Activated CD4-positive, alpha-beta T cell treated with anti-CD3 and anti-CD28 coated beads, Interleukin-2, amount 10 ng/mL, durations not matched to agents 7 days and 5 days (primary cell): ENCODE results near the gene PHLDB2. TPM values are rescaled to one million over a fixed set of nuclear protein-coding genes. Genes with fewer than 3 reads are reported as not detected.

ENCODE experiments used
- CTCF ChIA-PET: fragments of 350-600 bp; sonication (Branson Sonifier 250); formaldehyde crosslinking; loops from one replicate; lab custom pipeline; 2021; ENCODE audit warnings: antibody characterized with exemption; lab: Charles Lee
- POLR2A ChIA-PET: fragments of 350-600 bp; sonication (Branson Sonifier 250); formaldehyde crosslinking; loops from one replicate; lab custom pipeline; 2021; ENCODE audit warnings: antibody characterized with exemption; lab: Charles Lee
- DNase-seq: peaks from one replicate; pipeline ENCODE4 v3.0.0-alpha.2; 2020
- H3K27ac Mint-ChIP-seq: one replicate; pipeline ENCODE4 v1.8.0; 2021; ENCODE audit warnings: mild to moderate bottlenecking, moderate library complexity, mixed read lengths
- H3K27me3 Mint-ChIP-seq: one replicate; pipeline ENCODE4 v1.8.0; 2021; ENCODE audit warnings: mixed read lengths
- H3K36me3 Mint-ChIP-seq: one replicate; pipeline ENCODE4 v1.8.0; 2021; ENCODE audit warnings: low read depth, mixed read lengths
- H3K4me1 Mint-ChIP-seq: one replicate; pipeline ENCODE4 v1.8.0; 2021; ENCODE audit warnings: mixed read lengths
- H3K4me3 Mint-ChIP-seq: one replicate; pipeline ENCODE4 v1.8.0; 2021; ENCODE audit warnings: mild to moderate bottlenecking, moderate library complexity, mixed read lengths
- H3K9me3 Mint-ChIP-seq: one replicate; pipeline ENCODE4 v1.8.0; 2021; ENCODE audit warnings: mixed read lengths
- total RNA-seq, 2 experiments: library from RNA; stranded (reverse); gene quantifications; one replicate each; pipeline ENCODE4 v1.2.3, GENCODE V29; 2021

The PHLDB2 gene
- total RNA-seq, 2 experiments from 2014 or later, result 1.9 to 2.7 TPM

GRCh38 chr3:111919370-111920065, 60.5 kb downstream of the PHLDB2 start:
- ChIA-PET CTCF (interaction anchor here (0.6 to 1.0 kb wide), 3 partner anchors 12 to 276 kb away, joined by 3 read pairs; no protein-coding TSS in a partner anchor), POLR2A (no interaction called here)
- no peaks in the 10 kb centered on the region for H3K36me3 Mint-ChIP-seq
- no peak overlapping the region for H3K27ac Mint-ChIP-seq
- H3K4me1 Mint-ChIP-seq, result no peaks in the 10 kb centered on the region
- no peaks in the 10 kb centered on the region for H3K9me3 Mint-ChIP-seq
- H3K27me3 Mint-ChIP-seq, result no peaks in the 10 kb centered on the region
- H3K4me3 Mint-ChIP-seq, result no peak overlapping the region
- DNase-seq, result no peak

GRCh38 chr3:111921181-111921580, 62.1 kb downstream of the PHLDB2 start:
- H3K27me3 Mint-ChIP-seq, result no peaks in the 10 kb centered on the region
- ChIA-PET POLR2A (no interaction called here), CTCF (interaction anchor here (0.6 kb wide), 1 partner anchor 206 kb away, joined by 3 read pairs; no protein-coding TSS in a partner anchor)
- H3K4me3 Mint-ChIP-seq, result no peak overlapping the region
- no peak overlapping the region for H3K27ac Mint-ChIP-seq
- no peaks in the 10 kb centered on the region for H3K36me3 Mint-ChIP-seq
- no peaks in the 10 kb centered on the region for H3K4me1 Mint-ChIP-seq
- no peak for DNase-seq
- H3K9me3 Mint-ChIP-seq, result no peaks in the 10 kb centered on the region

- Mint-ChIP-seq H3K4me1 (no peaks in the 10 kb centered on the region), H3K4me3 (no peak overlapping the region), H3K9me3 (no peaks in the 10 kb centered on the region), H3K27me3 (no peaks in the 10 kb centered on the region), H3K36me3 (no peaks in the 10 kb centered on the region), H3K27ac (no peak overlapping the region)
- ChIA-PET POLR2A (no interaction called here), CTCF (interaction anchor here (1.6 kb wide), 1 partner anchor 14 kb away, joined by 4 read pairs; no protein-coding TSS in a partner anchor)
- DNase-seq, result no peak
Observed at GRCh38 chr3:111923095-111923771, 64.2 kb downstream of the PHLDB2 start.

- Mint-ChIP-seq H3K4me1 (no peaks in the 10 kb centered on the region), H3K9me3 (no peaks in the 10 kb centered on the region), H3K27ac (no peak overlapping the region), H3K4me3 (no peak overlapping the region), H3K36me3 (no peaks in the 10 kb centered on the region), H3K27me3 (no peaks in the 10 kb centered on the region)
- no peak for DNase-seq
- POLR2A ChIA-PET, result no interaction called here
- CTCF ChIA-PET, result interaction anchor here (1.6 kb wide), 1 partner anchor 13 kb away, joined by 4 read pairs; no protein-coding TSS in a partner anchor
Observed at GRCh38 chr3:111923806-111924205, 64.7 kb downstream of the PHLDB2 start.

- Mint-ChIP-seq H3K36me3 (no peaks in the 10 kb centered on the region), H3K4me1 (no peaks in the 10 kb centered on the region), H3K9me3 (no peaks in the 10 kb centered on the region), H3K4me3 (no peak overlapping the region), H3K27ac (no peak overlapping the region), H3K27me3 (no peaks in the 10 kb centered on the region)
- ChIA-PET CTCF (no interaction called here), POLR2A (no interaction called here)
- no peak for DNase-seq
Observed at GRCh38 chr3:111924283-111924682, 65.2 kb downstream of the PHLDB2 start.

GRCh38 chr3:111926266-111926676, 67.2 kb downstream of the PHLDB2 start:
- POLR2A ChIA-PET, result no interaction called here

GRCh38 chr3:111928613-111929012, 69.5 kb downstream of the PHLDB2 start:
- H3K9me3 Mint-ChIP-seq, result no peaks in the 10 kb centered on the region
- H3K27ac Mint-ChIP-seq, result no peak overlapping the region
- H3K4me3 Mint-ChIP-seq, result no peak overlapping the region
- no peak for DNase-seq
- CTCF ChIA-PET, result no interaction called here
- H3K36me3 Mint-ChIP-seq, result no peaks in the 10 kb centered on the region
- peaks cover 3% of the 10 kb centered on the region for H3K27me3 Mint-ChIP-seq
- POLR2A ChIA-PET, result no interaction called here
- no peaks in the 10 kb centered on the region for H3K4me1 Mint-ChIP-seq

More at GRCh38 chr3:111926266-111926676, 67.2 kb downstream of the PHLDB2 start:
- H3K4me1 Mint-ChIP-seq, result no peaks in the 10 kb centered on the region
- H3K4me3 Mint-ChIP-seq, result no peak overlapping the region
- CTCF ChIA-PET, result no interaction called here
- DNase-seq, result no peak
- H3K36me3 Mint-ChIP-seq, result no peaks in the 10 kb centered on the region
- no peak overlapping the region for H3K27ac Mint-ChIP-seq
- H3K27me3 Mint-ChIP-seq, result peaks cover 3% of the 10 kb centered on the region
- no peaks in the 10 kb centered on the region for H3K9me3 Mint-ChIP-seq

- ChIA-PET CTCF (interaction anchor here (0.6 kb wide), 1 partner anchor 965 kb away, joined by 3 read pairs; no protein-coding TSS in a partner anchor), POLR2A (no interaction called here)
- Mint-ChIP-seq H3K9me3 (no peaks in the 10 kb centered on the region), H3K36me3 (no peaks in the 10 kb centered on the region), H3K27ac (no peak overlapping the region), H3K27me3 (peaks cover 3% of the 10 kb centered on the region), H3K4me1 (no peaks in the 10 kb centered on the region), H3K4me3 (no peak overlapping the region)
- no peak for DNase-seq
Observed at GRCh38 chr3:111929484-111929883, 70.4 kb downstream of the PHLDB2 start.

GRCh38 chr3:111932946-111933345, 73.9 kb downstream of the PHLDB2 start:
- no peaks in the 10 kb centered on the region for H3K36me3 Mint-ChIP-seq
- no peak for DNase-seq
- CTCF ChIA-PET, result no interaction called here
- POLR2A ChIA-PET, result no interaction called here
- no peak overlapping the region for H3K27ac Mint-ChIP-seq
- H3K27me3 Mint-ChIP-seq, result peaks cover 5% of the 10 kb centered on the region
- H3K4me1 Mint-ChIP-seq, result no peaks in the 10 kb centered on the region
- H3K4me3 Mint-ChIP-seq, result no peak overlapping the region
- no peaks in the 10 kb centered on the region for H3K9me3 Mint-ChIP-seq

GRCh38 chr3:111936191-111936841, 77.3 kb downstream of the PHLDB2 start:
- no peaks in the 10 kb centered on the region for H3K36me3 Mint-ChIP-seq
- H3K27ac Mint-ChIP-seq, result no peak overlapping the region
- no peak for DNase-seq
- H3K27me3 Mint-ChIP-seq, result peaks cover 2% of the 10 kb centered on the region
- no peaks in the 10 kb centered on the region for H3K4me1 Mint-ChIP-seq
- H3K4me3 Mint-ChIP-seq, result no peak overlapping the region
- no peaks in the 10 kb centered on the region for H3K9me3 Mint-ChIP-seq
- CTCF ChIA-PET, result interaction anchor here (1.2 kb wide), 1 partner anchor 13 kb away, joined by 4 read pairs; no protein-coding TSS in a partner anchor
- POLR2A ChIA-PET, result no interaction called here

- Mint-ChIP-seq H3K36me3 (no peaks in the 10 kb centered on the region), H3K27ac (no peak overlapping the region), H3K4me3 (no peak overlapping the region), H3K27me3 (peaks cover 2% of the 10 kb centered on the region), H3K4me1 (no peaks in the 10 kb centered on the region), H3K9me3 (no peaks in the 10 kb centered on the region)
- ChIA-PET CTCF (interaction anchor here (1.2 kb wide), 1 partner anchor 14 kb away, joined by 4 read pairs; no protein-coding TSS in a partner anchor), POLR2A (no interaction called here)
- no peak for DNase-seq
Observed at GRCh38 chr3:111936967-111937366, 77.9 kb downstream of the PHLDB2 start.

- POLR2A ChIA-PET, result no interaction called here
- Mint-ChIP-seq H3K9me3 (no peaks in the 10 kb centered on the region), H3K27me3 (peaks cover 2% of the 10 kb centered on the region), H3K27ac (no peak overlapping the region), H3K36me3 (no peaks in the 10 kb centered on the region), H3K4me1 (no peaks in the 10 kb centered on the region), H3K4me3 (no peak overlapping the region)
- no peak for DNase-seq
- CTCF ChIA-PET, result no interaction called here
Observed at GRCh38 chr3:111937871-111938270, 78.8 kb downstream of the PHLDB2 start.

- Mint-ChIP-seq H3K27ac (no peak overlapping the region), H3K27me3 (peaks cover 2% of the 10 kb centered on the region), H3K4me1 (no peaks in the 10 kb centered on the region), H3K9me3 (no peaks in the 10 kb centered on the region), H3K4me3 (no peak overlapping the region), H3K36me3 (no peaks in the 10 kb centered on the region)
- ChIA-PET CTCF (no interaction called here), POLR2A (no interaction called here)
- no peak for DNase-seq
Observed at GRCh38 chr3:111939873-111940272, 80.8 kb downstream of the PHLDB2 start.
